ENCODE data around the gene ELL. TPM values are rescaled to one million over a fixed set of nuclear protein-coding genes. Genes with fewer than 3 reads are reported as not detected.

Gene ELL
- total RNA-seq, 1 experiment from 2014 or later = 22.9 TPM

GRCh38 chr19:18393836-18394235 lies 128.0 kb downstream of the ELL start:
- peaks cover 0 to 4% of the 10 kb centered on the region in 2 experiments; a peak in 1 of 4 replicates for H3K36me3 ChIP-seq (ENCODE audit: control insufficient read depth in 1 of 2, insufficient read depth in 2 of 2, low read length in 2 of 2)
- no peak overlapping the region for H3K27ac ChIP-seq (ENCODE audit: low read depth, low read length)
- no peak overlapping the region for H2AFZ ChIP-seq (ENCODE audit: low read depth, low read length, poor library complexity, severe bottlenecking)
- no peak overlapping the region for H3K4me3 ChIP-seq (replicated peaks in 1 of 2; ENCODE audit: low read depth in 1 of 2, low read length in 2 of 2)
- DNase-seq (ENCODE audit: low read depth, low spot score) = no peak
- H3K4me2 ChIP-seq (ENCODE audit: low read length) = no peak overlapping the region
- H3K4me1 ChIP-seq (ENCODE audit: control insufficient read depth in 1 of 2, insufficient read depth in 2 of 2, low read length in 2 of 2) = peaks cover 7 to 29% of the 10 kb centered on the region in 2 experiments; a peak in 3 of 4 replicates
- ATAC-seq = no peak
- H3K9ac ChIP-seq (ENCODE audit: low read length) = no peak overlapping the region
- no peaks in the 10 kb centered on the region for H3K9me3 ChIP-seq (ENCODE audit: control insufficient read depth in 1 of 2, insufficient read depth in 1 of 2, low read depth in 1 of 2, low read length in 2 of 2)
- H4K20me1 ChIP-seq (ENCODE audit: insufficient read depth) = no peaks in the 10 kb centered on the region
- no peaks in the 10 kb centered on the region for H3K27me3 ChIP-seq (ENCODE audit: insufficient read depth, low read length)
- intact Hi-C loops (cut with micrococcal nuclease) = no loop called here
- BruUV-seq (replicated peaks) = no TSS peak
- no peaks in the 10 kb centered on the region for H3K79me2 ChIP-seq (ENCODE audit: insufficient read depth, low read length)
- no peak for TF ChIP-seq YY1 (IDR thresholded peaks at IDR 0.05; ENCODE audit: extremely low read depth, insufficient replicate concordance, low read depth, low read length)
- TF ChIP-seq ATF3 (IDR thresholded peaks at IDR 0.05) = no peak
- no peak for TF ChIP-seq SP1 (IDR thresholded peaks at IDR 0.05; ENCODE audit: low read depth)
- no peak for TF ChIP-seq MAX (IDR thresholded peaks at IDR 0.05)
- no peak for TF ChIP-seq ZNF274 (IDR thresholded peaks at IDR 0.05; ENCODE audit: low read depth, low read length)
- no peak for TF ChIP-seq EGR1 (IDR thresholded peaks at IDR 0.05; ENCODE audit: low read depth)
- no peak for TF ChIP-seq SRF (IDR thresholded peaks at IDR 0.05; ENCODE audit: low read depth)
- TF ChIP-seq ZBTB33 (IDR thresholded peaks at IDR 0.05; ENCODE audit: extremely low read depth, insufficient replicate concordance, low read length) = no peak
- TF ChIP-seq SIN3A (IDR thresholded peaks at IDR 0.05; ENCODE audit: low read depth) = no peak
- POLR2A ChIA-PET = no interaction called here
- RAD21 ChIA-PET (ENCODE audit: low non-redundant PET in 1 of 2, low total read pairs in 2 of 2, uncharacterized antibody in 2 of 2, unreplicated experiment in 2 of 2) = no interaction called here
- no peaks in the 10 kb centered on the region for H3K9me2 ChIP-seq (ENCODE audit: insufficient read depth)
- CTCF ChIA-PET = no interaction called here
